Measurements from ENCODE around the gene VAV3. TPM values are rescaled to one million over a fixed set of nuclear protein-coding genes. Genes with fewer than 3 reads are reported as not detected.

The VAV3 gene
- total RNA-seq, 1 donor from 2014 or later = 0.12 TPM

GRCh38 chr1:107623431-107623830 is 341.5 kb downstream of the VAV3 start:
- H3K9me3 Mint-ChIP-seq (ENCODE audit: low read depth) = no peaks in the 10 kb centered on the region
- no peak overlapping the region for H3K27ac Mint-ChIP-seq (ENCODE audit: unreplicated experiment)
- TF ChIP-seq CTCF (IDR thresholded peaks at IDR 0.05) = no peak
- H3K36me3 Mint-ChIP-seq (ENCODE audit: low read depth) = no peaks in the 10 kb centered on the region
- no peak for DNase-seq (ENCODE audit: low spot score)
- peaks cover 8% of the 10 kb centered on the region for H3K27me3 Mint-ChIP-seq (ENCODE audit: low read depth)
- no peaks in the 10 kb centered on the region for H3K4me1 Mint-ChIP-seq (ENCODE audit: low read depth)
- H3K4me3 Mint-ChIP-seq (ENCODE audit: unreplicated experiment) = no peak overlapping the region

- Mint-ChIP-seq H3K9me3 (ENCODE audit: low read depth) (no peaks in the 10 kb centered on the region), H3K36me3 (ENCODE audit: low read depth) (no peaks in the 10 kb centered on the region), H3K27ac (ENCODE audit: unreplicated experiment) (no peak overlapping the region), H3K4me1 (ENCODE audit: low read depth) (no peaks in the 10 kb centered on the region), H3K27me3 (ENCODE audit: low read depth) (peaks cover 8% of the 10 kb centered on the region), H3K4me3 (ENCODE audit: unreplicated experiment) (no peak overlapping the region)
- TF ChIP-seq CTCF (IDR thresholded peaks at IDR 0.05) = no peak
- no peak for DNase-seq (ENCODE audit: low spot score)
Observed at GRCh38 chr1:107622966-107623365, 342.0 kb downstream of the VAV3 start.

- H3K27me3 Mint-ChIP-seq (ENCODE audit: low read depth) = peaks cover 8% of the 10 kb centered on the region
- no peak for TF ChIP-seq CTCF (IDR thresholded peaks at IDR 0.05)
- H3K4me3 Mint-ChIP-seq (ENCODE audit: unreplicated experiment) = no peak overlapping the region
- no peaks in the 10 kb centered on the region for H3K9me3 Mint-ChIP-seq (ENCODE audit: low read depth)
- no peaks in the 10 kb centered on the region for H3K4me1 Mint-ChIP-seq (ENCODE audit: low read depth)
- no peak for DNase-seq (ENCODE audit: low spot score)
- no peak overlapping the region for H3K27ac Mint-ChIP-seq (ENCODE audit: unreplicated experiment)
- no peaks in the 10 kb centered on the region for H3K36me3 Mint-ChIP-seq (ENCODE audit: low read depth)
Observed at GRCh38 chr1:107622535-107622934, 342.4 kb downstream of the VAV3 start.

- TF ChIP-seq CTCF (IDR thresholded peaks at IDR 0.05) = no peak
- Mint-ChIP-seq H3K4me1 (ENCODE audit: low read depth) (no peaks in the 10 kb centered on the region), H3K27me3 (ENCODE audit: low read depth) (peaks cover 8% of the 10 kb centered on the region), H3K27ac (ENCODE audit: unreplicated experiment) (no peak overlapping the region), H3K9me3 (ENCODE audit: low read depth) (peaks cover 2% of the 10 kb centered on the region), H3K4me3 (ENCODE audit: unreplicated experiment) (no peak overlapping the region), H3K36me3 (ENCODE audit: low read depth) (no peaks in the 10 kb centered on the region)
- no peak for DNase-seq (ENCODE audit: low spot score)
Observed at GRCh38 chr1:107620753-107621152, 344.2 kb downstream of the VAV3 start.

GRCh38 chr1:107618539-107618938 is 346.4 kb downstream of the VAV3 start:
- TF ChIP-seq CTCF (IDR thresholded peaks at IDR 0.05) = no peak
- Mint-ChIP-seq H3K9me3 (ENCODE audit: low read depth) (peaks cover 5% of the 10 kb centered on the region), H3K4me1 (ENCODE audit: low read depth) (no peaks in the 10 kb centered on the region), H3K27ac (ENCODE audit: unreplicated experiment) (no peak overlapping the region), H3K36me3 (ENCODE audit: low read depth) (no peaks in the 10 kb centered on the region), H3K27me3 (ENCODE audit: low read depth) (peaks cover 10% of the 10 kb centered on the region), H3K4me3 (ENCODE audit: unreplicated experiment) (no peak overlapping the region)
- DNase-seq (ENCODE audit: low spot score) = no peak
